ENCODE data around the gene INPP4B. TPM values are rescaled to one million over a fixed set of nuclear protein-coding genes. Genes with fewer than 3 reads are reported as not detected.

INPP4B gene
- total RNA-seq, 1 experiment from 2014 or later: 14.3 TPM

GRCh38 chr4:142743121-142743825 is 102.8 kb downstream of the INPP4B start:
- H3K79me2 ChIP-seq (ENCODE audit: insufficient read depth, low read length): no peaks in the 10 kb centered on the region
- H3K4me1 ChIP-seq (ENCODE audit: control insufficient read depth in 1 of 2, insufficient read depth in 2 of 2, low read length in 2 of 2): peaks cover 2 to 21% of the 10 kb centered on the region in 2 experiments
- no peak for DNase-seq (ENCODE audit: low read depth, low spot score)
- CTCF ChIA-PET: no interaction called here
- RAD21 ChIA-PET (ENCODE audit: low non-redundant PET in 1 of 2, low total read pairs in 2 of 2, uncharacterized antibody in 2 of 2, unreplicated experiment in 2 of 2): no interaction called here
- no TSS peak for BruUV-seq (replicated peaks)
- POLR2A ChIA-PET: no interaction called here
- H3K36me3 ChIP-seq (ENCODE audit: control insufficient read depth in 1 of 2, insufficient read depth in 2 of 2, low read length in 2 of 2): no peaks in the 10 kb centered on the region
- no peaks in the 10 kb centered on the region for H3K27me3 ChIP-seq (ENCODE audit: insufficient read depth, low read length)
- intact Hi-C loops (cut with micrococcal nuclease): no loop called here
- H3K4me3 ChIP-seq (replicated peaks in 1 of 2; ENCODE audit: low read depth in 1 of 2, low read length in 2 of 2): no peak overlapping the region
- H3K4me2 ChIP-seq (ENCODE audit: low read length): peak overlapping the region; percentile 20
- H3K9me3 ChIP-seq (ENCODE audit: control insufficient read depth in 1 of 2, insufficient read depth in 1 of 2, low read depth in 1 of 2, low read length in 2 of 2): no peaks in the 10 kb centered on the region; a peak in 1 of 4 replicates
- no peaks in the 10 kb centered on the region for H3K9me2 ChIP-seq (ENCODE audit: insufficient read depth)
- peak overlapping the region; percentile 13 for H2AFZ ChIP-seq (ENCODE audit: low read depth, low read length, poor library complexity, severe bottlenecking)
- TF ChIP-seq ATF3 (IDR thresholded peaks at IDR 0.05) (no peak), SP1 (IDR thresholded peaks at IDR 0.05; ENCODE audit: low read depth) (0 out of 2 replicates have a peak, but pooled peaks have one; percentile 30), CEBPB (IDR thresholded peaks at IDR 0.05; ENCODE audit: low read depth) (0 out of 2 replicates have a peak, but pooled peaks have one; percentile 45), TCF7L2 (IDR thresholded peaks at IDR 0.05; ENCODE audit: borderline replicate concordance, extremely low read depth, insufficient read depth, insufficient read length) (no peak), REST (IDR thresholded peaks at IDR 0.05; ENCODE audit: low read depth) (no peak), JUND (IDR thresholded peaks at IDR 0.05) (0 out of 2 replicates have a peak, but pooled peaks have one; percentile 37), FOSL1 (IDR thresholded peaks at IDR 0.05; ENCODE audit: low read depth) (peak; percentile 42; the same call in 1 of the 2 replicates)
- ATAC-seq: peak; percentile 47; the same call in 1 of the 2 replicates
- H3K27ac ChIP-seq (ENCODE audit: low read depth, low read length): peak overlapping the region; percentile 59
- no peak overlapping the region for H3K9ac ChIP-seq (ENCODE audit: low read length)
- no peaks in the 10 kb centered on the region for H4K20me1 ChIP-seq (ENCODE audit: insufficient read depth)
